ENCODE results near the gene NEK7. TPM values are rescaled to one million over a fixed set of nuclear protein-coding genes. Genes with fewer than 3 reads are reported as not detected.

The NEK7 gene
- total RNA-seq, 1 donor from 2014 or later = 34.7 TPM

GRCh38 chr1:198167436-198167934 is 10.7 kb downstream of the NEK7 start:
- no peak overlapping the region for H3K27ac Mint-ChIP-seq
- Histone ChIP-seq H3K27me3 (no peaks in the 10 kb centered on the region), H3K36me3 (no peaks in the 10 kb centered on the region), H3K27ac (no peak overlapping the region), H4K20me1 (ENCODE audit: low read depth) (no peaks in the 10 kb centered on the region), H2AFZ (replicated peaks) (no peak overlapping the region), H3F3A (ENCODE audit: low read depth) (no peaks in the 10 kb centered on the region), H3K4me3 (no peak overlapping the region), H3K4me2 (no peak overlapping the region), H3K79me2 (ENCODE audit: low read depth) (peaks cover 93% of the 10 kb centered on the region), H3K4me1 (peaks cover 15% of the 10 kb centered on the region), H3K9me3 (ENCODE audit: low read depth) (no peaks in the 10 kb centered on the region), H3K9ac (no peak overlapping the region)
- no peak for DNase-seq (ENCODE audit: low spot score)
- TF ChIP-seq EZH2 (IDR thresholded peaks at IDR 0.05) (no peak), EZH2phosphoT487 (IDR thresholded peaks at IDR 0.05) (no peak), CTCF (IDR thresholded peaks at IDR 0.05) (no peak)
- peaks cover 13% of the 10 kb centered on the region for H3K4me1 Mint-ChIP-seq
- H3K4me3 Mint-ChIP-seq = no peak overlapping the region
- H3K36me3 Mint-ChIP-seq = peaks cover 8% of the 10 kb centered on the region
- H3K27me3 Mint-ChIP-seq (ENCODE audit: insufficient read depth, low read depth) = no peaks in the 10 kb centered on the region
- peaks cover 2% of the 10 kb centered on the region for H3K9me3 Mint-ChIP-seq

GRCh38 chr1:198168227-198168626 is 11.4 kb downstream of the NEK7 start:
- H3K4me1 Mint-ChIP-seq = peaks cover 13% of the 10 kb centered on the region
- H3K36me3 Mint-ChIP-seq = peaks cover 8% of the 10 kb centered on the region
- Histone ChIP-seq H4K20me1 (ENCODE audit: low read depth) (no peaks in the 10 kb centered on the region), H3F3A (ENCODE audit: low read depth) (no peaks in the 10 kb centered on the region), H3K79me2 (ENCODE audit: low read depth) (peaks cover 91% of the 10 kb centered on the region), H3K36me3 (no peaks in the 10 kb centered on the region), H3K4me1 (peaks cover 15% of the 10 kb centered on the region), H3K4me2 (no peak overlapping the region), H3K4me3 (no peak overlapping the region), H3K9me3 (ENCODE audit: low read depth) (no peaks in the 10 kb centered on the region), H3K27ac (no peak overlapping the region), H2AFZ (replicated peaks) (no peak overlapping the region), H3K9ac (no peak overlapping the region), H3K27me3 (no peaks in the 10 kb centered on the region)
- H3K4me3 Mint-ChIP-seq = no peak overlapping the region
- no peak for TF ChIP-seq CTCF (IDR thresholded peaks at IDR 0.05)
- no peak for TF ChIP-seq EZH2 (IDR thresholded peaks at IDR 0.05)
- TF ChIP-seq EZH2phosphoT487 (IDR thresholded peaks at IDR 0.05) = no peak
- no peak for DNase-seq (ENCODE audit: low spot score)
- H3K27ac Mint-ChIP-seq = no peak overlapping the region
- H3K9me3 Mint-ChIP-seq = peaks cover 2% of the 10 kb centered on the region
- H3K27me3 Mint-ChIP-seq (ENCODE audit: insufficient read depth, low read depth) = no peaks in the 10 kb centered on the region

GRCh38 chr1:198169672-198170071 is 12.9 kb downstream of the NEK7 start:
- H3K79me2 ChIP-seq (ENCODE audit: low read depth) = peaks cover 90% of the 10 kb centered on the region
- H3K27me3 ChIP-seq = no peaks in the 10 kb centered on the region
- H3K36me3 Mint-ChIP-seq = peaks cover 5% of the 10 kb centered on the region
- no peaks in the 10 kb centered on the region for H3K27me3 Mint-ChIP-seq (ENCODE audit: insufficient read depth, low read depth)
- H3K4me3 Mint-ChIP-seq = no peak overlapping the region
- no peak overlapping the region for H3K9ac ChIP-seq
- peaks cover 15% of the 10 kb centered on the region for H3K4me1 ChIP-seq
- peaks cover 2% of the 10 kb centered on the region for H3K9me3 Mint-ChIP-seq
- peaks cover 13% of the 10 kb centered on the region for H3K4me1 Mint-ChIP-seq
- no peak overlapping the region for H3K27ac ChIP-seq
- no peak overlapping the region for H3K4me2 ChIP-seq
- no peak for DNase-seq (ENCODE audit: low spot score)
- H4K20me1 ChIP-seq (ENCODE audit: low read depth) = no peaks in the 10 kb centered on the region
- H3K27ac Mint-ChIP-seq = no peak overlapping the region
- TF ChIP-seq EZH2 (IDR thresholded peaks at IDR 0.05) (no peak), EZH2phosphoT487 (IDR thresholded peaks at IDR 0.05) (no peak), CTCF (IDR thresholded peaks at IDR 0.05) (no peak)
- H3K4me3 ChIP-seq = no peak overlapping the region
- no peaks in the 10 kb centered on the region for H3F3A ChIP-seq (ENCODE audit: low read depth)
- H3K36me3 ChIP-seq = no peaks in the 10 kb centered on the region
- H2AFZ ChIP-seq (replicated peaks) = no peak overlapping the region
- H3K9me3 ChIP-seq (ENCODE audit: low read depth) = no peaks in the 10 kb centered on the region
